HepG2 (cell line): ENCODE measurements around the gene GOLPH3. TPM values are rescaled to one million over a fixed set of nuclear protein-coding genes. Genes with fewer than 3 reads are reported as not detected.

ENCODE experiments used
- AGO1 ChIP-seq: fragments of 200-400 bp; formaldehyde crosslinking; IDR thresholded peaks from 2 replicates; pipeline ENCODE4 v1.6.1; 2017; ENCODE audit warnings: mild to moderate bottlenecking, low read depth, low read length, moderate library complexity; ENCODE audit not compliant: poor library complexity, severe bottlenecking
- ATF1 ChIP-seq: IDR thresholded peaks from 2 replicates; pipeline ENCODE4 v1.6.1; 2016; ENCODE audit warnings: mild to moderate bottlenecking, control low read depth
- GATAD1 ChIP-seq: IDR thresholded peaks from 2 replicates; pipeline ENCODE4 v1.6.1; 2016; ENCODE audit warnings: missing genetic modification reagents, missing compliant biosample characterization
- NR2C2 ChIP-seq: sonication (generic); formaldehyde crosslinking; IDR thresholded peaks from 2 replicates; pipeline ENCODE4 v1.4.0; 2020; ENCODE audit warnings: missing genetic modification reagents, mild to moderate bottlenecking, moderate library complexity, borderline replicate concordance
- SP140L ChIP-seq: sonication (generic); formaldehyde crosslinking; IDR thresholded peaks from 2 replicates; pipeline ENCODE4 v1.4.0; 2020; ENCODE audit warnings: missing genetic modification reagents, borderline replicate concordance
- SP4 ChIP-seq: sonication (generic); formaldehyde crosslinking; IDR thresholded peaks from 2 replicates; pipeline ENCODE4 v1.8.1; 2023; ENCODE audit warnings: mild to moderate bottlenecking, missing genetic modification reagents
- ZBTB26 ChIP-seq: IDR thresholded peaks from 2 replicates; pipeline ENCODE4 v1.6.1; 2016; ENCODE audit warnings: missing compliant biosample characterization, missing genetic modification reagents, borderline replicate concordance
- ZBTB33 ChIP-seq: sonication (generic); formaldehyde crosslinking; IDR thresholded peaks from 2 replicates; pipeline ENCODE4 v1.4.0; 2020; ENCODE audit warnings: missing genetic modification reagents
- ZGPAT ChIP-seq: IDR thresholded peaks from 2 replicates; pipeline ENCODE4 v1.6.1; 2016; ENCODE audit warnings: mild to moderate bottlenecking
- ZNF138 ChIP-seq: sonication (generic); formaldehyde crosslinking; IDR thresholded peaks from 2 replicates; pipeline ENCODE4 v1.5.0; 2020; ENCODE audit warnings: mild to moderate bottlenecking, low read depth, missing genetic modification reagents
- ZNF224 ChIP-seq: sonication (generic); formaldehyde crosslinking; IDR thresholded peaks from 2 replicates; pipeline ENCODE4 v1.5.0; 2020; ENCODE audit warnings: mild to moderate bottlenecking, missing genetic modification reagents
- ZNF546 ChIP-seq: sonication (generic); formaldehyde crosslinking; conservative IDR thresholded peaks from 2 replicates; pipeline ENCODE4 v1.8.1; 2023; ENCODE audit warnings: mild to moderate bottlenecking, missing genetic modification reagents
- ZNF629 ChIP-seq: sonication (generic); formaldehyde crosslinking; conservative IDR thresholded peaks from 2 replicates; pipeline ENCODE4 v1.5.0; 2020; ENCODE audit warnings: missing genetic modification reagents
- ZNF772 ChIP-seq: sonication (generic); formaldehyde crosslinking; IDR thresholded peaks from 2 replicates; pipeline ENCODE4 v1.5.0; 2020; ENCODE audit warnings: mild to moderate bottlenecking, missing genetic modification reagents
- ZNF781 ChIP-seq: sonication (generic); formaldehyde crosslinking; IDR thresholded peaks from 2 replicates; pipeline ENCODE4 v1.5.1; 2020; ENCODE audit warnings: borderline replicate concordance, mild to moderate bottlenecking, missing genetic modification reagents; ENCODE audit errors: not compliant biosample characterization
- ZSCAN31 ChIP-seq: sonication (generic); formaldehyde crosslinking; IDR thresholded peaks from 2 replicates; pipeline ENCODE4 v1.5.0; 2020; ENCODE audit warnings: low read depth, mild to moderate bottlenecking, missing genetic modification reagents
- polyA plus RNA-seq, 8 experiments: library from polyadenylated mRNA; depleted of rRNA in 3 of 8; stranded (reverse) in 7 of 8; unstranded in 1 of 8; fragments of >200 nt; fragmentation: Illumina TruSeq in 4 of 8; extraction: Trizol in 4 of 8; gene quantifications; 2 replicates each; pipeline versions ENCODE4 v1.2.1 to v1.2.3, GENCODE V29; 2011 to 2016; ENCODE audit warnings: low read depth in 4 of 8, missing spikeins in 1 of 8, mixed read lengths in 1 of 8; ENCODE audit not compliant: insufficient read depth in 1 of 8
- total RNA-seq, 5 experiments: library from RNA; depleted of rRNA; stranded (reverse); fragments of >200 nt; fragmentation: Illumina TruSeq; extraction: Trizol; gene quantifications; 2 replicates each; pipeline ENCODE4 v1.2.3, GENCODE V29; 2016; ENCODE audit warnings: low read depth in 1 of 5

Gene GOLPH3
- total and polyA plus RNA-seq, 2 of the 13 experiments (the other 11 are each of a cell fraction or from before 2014, with no cell fraction given): 59.5 to 84.5 TPM

- TF ChIP-seq ZBTB26 (CRISPR knock-in tag): no peak; the same call in 1 of the 2 replicates
- TF ChIP-seq ATF1: peak; percentile 85
- TF ChIP-seq ZNF781 (CRISPR knock-in tag): peak; percentile 83
- TF ChIP-seq SP140L (CRISPR knock-in tag): no peak
- peak; percentile 80 for TF ChIP-seq NR2C2 (CRISPR knock-in tag)
- peak; percentile 95 for TF ChIP-seq ZSCAN31 (CRISPR knock-in tag)
- TF ChIP-seq ZNF138 (CRISPR knock-in tag): peak; percentile 82; the same call in 1 of the 2 replicates
- peak; percentile 76 for TF ChIP-seq GATAD1 (CRISPR knock-in tag)
- peak; percentile 48; the same call in 1 of the 2 replicates for TF ChIP-seq ZNF224 (CRISPR knock-in tag)
- TF ChIP-seq ZNF772 (CRISPR knock-in tag): peak; percentile 88
- TF ChIP-seq ZNF629 (CRISPR knock-in tag): peak; percentile 45; the same call in 1 of the 2 replicates
- TF ChIP-seq ZGPAT (CRISPR knock-in tag): peak; percentile 90
- peak; percentile 67; the same call in 1 of the 2 replicates for TF ChIP-seq ZNF546 (CRISPR knock-in tag)
- peak; percentile 77 for TF ChIP-seq AGO1
- no peak for TF ChIP-seq ZBTB33 (CRISPR knock-in tag)
- TF ChIP-seq SP4: peak; percentile 43
Observed at GRCh38 chr5:32174011-32174870, at the start of gene GOLPH3 (continued).
